Memory B cell (primary cell): ENCODE measurements around the gene RHOU.
"Not testable (repeated sequence)": the region's sequence is repeated elsewhere in the genome, so short reads cannot be mapped to it uniquely, and the experiment has no call there.

ENCODE experiments used
- ATAC-seq: fragments of 150-1000 bp; cut with Tn5 transposase; 2 replicates; pipeline ENCODE4 v1.10.0; 2021; ENCODE audit warnings: low read depth, mild to moderate bottlenecking, moderate library complexity
- DNase-seq, 2 donors: peaks; one replicate each; pipeline ENCODE4 v3.0.0; 2022; ENCODE audit warnings: low spot score in 2 of 2
- H3K27ac Mint-ChIP-seq: one replicate; pipeline ENCODE4 v1.8.0; 2022; ENCODE audit warnings: mild to moderate bottlenecking, moderate library complexity, mixed read lengths
- H3K27me3 Mint-ChIP-seq: one replicate; pipeline ENCODE4 v1.8.0; 2022; ENCODE audit warnings: mixed read lengths
- H3K36me3 Mint-ChIP-seq: one replicate; pipeline ENCODE4 v1.8.0; 2022; ENCODE audit warnings: mild to moderate bottlenecking, mixed read lengths
- H3K4me1 Mint-ChIP-seq: one replicate; pipeline ENCODE4 v1.8.0; 2022; ENCODE audit warnings: mixed read lengths
- H3K4me3 Mint-ChIP-seq: one replicate; pipeline ENCODE4 v1.8.0; 2022; ENCODE audit warnings: mild to moderate bottlenecking, moderate library complexity, mixed read lengths
- H3K9me3 Mint-ChIP-seq: one replicate; pipeline ENCODE4 v1.8.0; 2022; ENCODE audit warnings: mixed read lengths

RHOU gene

GRCh38 chr1:228734881-228735801 lies at the start of gene RHOU:
RHOU (plus strand) TSS chr1:228735479; CDS start chr1:228735743, 264 bp downstream.
- peak; percentile 43 for ATAC-seq
- H3K4me1 Mint-ChIP-seq = peaks cover 4% of the 10 kb centered on the region
- H3K27ac Mint-ChIP-seq = no peak within 1 kb of the TSS
- peaks cover 19% of the 10 kb centered on the region for H3K27me3 Mint-ChIP-seq
- DNase-seq = peak in 1 of 2 donors; percentile 15
- H3K36me3 Mint-ChIP-seq = no peaks in the 10 kb centered on the region
- no peaks in the 10 kb centered on the region for H3K9me3 Mint-ChIP-seq
- peak within 1 kb of the TSS; percentile 60 for H3K4me3 Mint-ChIP-seq

DNA sequence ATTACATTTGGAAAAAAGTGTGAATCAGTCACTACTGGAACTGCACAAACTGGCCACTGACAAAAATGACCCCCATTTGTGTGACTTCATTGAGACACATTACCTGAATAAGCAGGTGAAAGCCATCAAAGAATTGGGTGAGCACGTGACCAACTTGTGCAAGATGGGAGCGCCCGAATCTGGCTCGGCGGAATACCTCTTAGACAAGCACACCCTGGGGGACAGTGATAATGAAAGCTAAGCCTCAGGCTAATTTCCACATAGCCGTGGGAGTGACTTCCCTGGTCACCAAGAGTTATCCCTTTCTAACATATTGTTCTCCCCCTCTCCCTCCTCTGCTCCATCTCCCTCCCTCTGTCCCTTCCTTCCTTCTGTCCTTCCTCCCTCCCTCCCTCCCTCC lies 47.7 kb upstream of the RHOU start:
- Mint-ChIP-seq H3K9me3 (no peaks in the 10 kb centered on the region), H3K4me1 (no peaks in the 10 kb centered on the region), H3K27me3 (peaks cover 14% of the 10 kb centered on the region), H3K27ac (no peak overlapping the region), H3K36me3 (no peaks in the 10 kb centered on the region), H3K4me3 (no peak overlapping the region)
- DNase-seq (no peak), ATAC-seq (no peak)

- ATAC-seq (no peak), DNase-seq (no peak)
- Mint-ChIP-seq H3K27me3 (peaks cover 13% of the 10 kb centered on the region), H3K36me3 (no peaks in the 10 kb centered on the region), H3K27ac (no peak overlapping the region), H3K9me3 (no peaks in the 10 kb centered on the region), H3K4me3 (no peak overlapping the region), H3K4me1 (no peaks in the 10 kb centered on the region)
These were observed 46.0 kb upstream of the RHOU start for GRCh38 chr1:228689255-228689654.

- H3K36me3 Mint-ChIP-seq = no peaks in the 10 kb centered on the region
- no peaks in the 10 kb centered on the region for H3K9me3 Mint-ChIP-seq
- DNase-seq (no peak), ATAC-seq (no peak)
- no peak overlapping the region for H3K27ac Mint-ChIP-seq
- no peak overlapping the region for H3K4me3 Mint-ChIP-seq
- H3K4me1 Mint-ChIP-seq = no peaks in the 10 kb centered on the region
- H3K27me3 Mint-ChIP-seq = peaks cover 18% of the 10 kb centered on the region
These were observed 44.1 kb upstream of the RHOU start for GRCh38 chr1:228691211-228691610.

DNA sequence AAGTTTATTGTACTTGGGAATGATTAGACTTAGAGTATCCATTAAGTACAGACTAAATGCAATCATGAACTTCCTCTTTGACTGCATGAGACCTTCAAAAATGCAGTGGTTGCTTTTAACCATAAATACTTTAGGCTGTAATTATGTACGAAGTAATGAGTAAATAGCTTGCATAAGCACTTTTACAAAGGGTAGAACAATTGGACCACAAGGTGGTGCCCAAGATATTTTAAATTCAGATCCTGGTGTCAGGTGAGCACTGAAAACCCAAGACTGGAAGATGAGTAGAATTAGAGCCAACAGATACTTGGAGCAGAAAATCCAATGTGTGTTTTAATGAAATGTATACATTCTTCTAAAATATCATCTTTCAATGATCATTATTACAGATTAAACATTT lies 43.4 kb upstream of the RHOU start:
- no peak overlapping the region for H3K4me3 Mint-ChIP-seq

GRCh38 chr1:228694447-228694846 lies 40.8 kb upstream of the RHOU start:
- H3K4me3 Mint-ChIP-seq, H3K27ac Mint-ChIP-seq, H3K4me1 Mint-ChIP-seq, H3K9me3 Mint-ChIP-seq, H3K36me3 Mint-ChIP-seq, ATAC-seq, DNase-seq, H3K27me3 Mint-ChIP-seq: not testable (repeated sequence)

More for the DNA sequence above, 43.4 kb upstream of the RHOU start:
- Mint-ChIP-seq H3K9me3 (no peaks in the 10 kb centered on the region), H3K27me3 (peaks cover 18% of the 10 kb centered on the region), H3K36me3 (no peaks in the 10 kb centered on the region), H3K27ac (no peak overlapping the region), H3K4me1 (no peaks in the 10 kb centered on the region)
- DNase-seq (no peak), ATAC-seq (no peak)

DNA sequence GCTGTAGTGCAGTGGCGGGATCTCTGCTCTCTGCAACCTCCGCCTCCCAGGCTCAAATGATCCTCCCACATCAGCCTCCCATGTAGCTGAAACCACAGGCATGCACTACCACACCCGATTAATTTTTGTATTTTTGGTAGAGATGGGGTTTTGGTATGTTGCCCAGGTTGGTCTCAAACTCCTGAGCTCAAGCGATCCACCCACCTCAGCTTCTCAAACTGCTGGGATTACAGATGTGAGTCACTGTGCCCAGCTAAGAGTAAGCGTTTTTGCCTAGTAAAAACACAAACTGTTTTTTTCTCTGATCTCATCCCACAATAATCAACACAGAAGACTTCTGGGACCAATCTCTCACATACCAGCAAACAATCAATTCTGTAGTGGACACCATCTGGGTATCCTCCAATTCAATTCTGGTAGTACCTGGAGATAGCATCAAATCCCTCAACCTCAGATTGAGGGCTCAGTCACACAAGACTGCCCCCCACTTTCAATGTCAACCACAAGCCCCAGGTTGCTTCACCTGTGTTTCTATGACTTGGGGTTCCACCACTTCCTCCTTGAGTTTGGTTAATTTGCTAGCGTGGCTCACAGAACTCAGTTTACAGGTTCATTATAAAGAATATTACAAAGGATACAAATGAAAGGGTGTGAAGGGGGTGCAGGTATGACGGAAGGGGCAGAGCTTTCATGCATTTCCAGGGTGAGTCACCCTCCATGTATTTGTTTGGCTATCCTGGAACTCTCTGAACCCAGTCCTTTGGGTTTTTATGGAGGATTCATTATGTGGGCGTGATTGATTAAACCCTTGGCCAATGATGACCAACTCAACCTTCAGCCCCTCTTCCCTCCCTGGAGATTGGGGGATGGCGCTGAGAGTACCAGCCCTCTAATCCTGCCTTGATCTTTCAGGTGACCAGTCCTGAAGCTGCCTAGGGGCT lies 40.0 kb upstream of the RHOU start:
- DNase-seq (no peak), ATAC-seq (peak; percentile 35)
- peaks cover 10% of the 10 kb centered on the region for H3K27me3 Mint-ChIP-seq
- no peaks in the 10 kb centered on the region for H3K9me3 Mint-ChIP-seq
- no peak overlapping the region for H3K27ac Mint-ChIP-seq
- no peaks in the 10 kb centered on the region for H3K4me1 Mint-ChIP-seq
- H3K4me3 Mint-ChIP-seq = no peak overlapping the region
- peaks cover 2% of the 10 kb centered on the region for H3K36me3 Mint-ChIP-seq

- H3K36me3 Mint-ChIP-seq = peaks cover 2% of the 10 kb centered on the region
- H3K27me3 Mint-ChIP-seq = peaks cover 8% of the 10 kb centered on the region
- DNase-seq (no peak), ATAC-seq (no peak)
- H3K4me1 Mint-ChIP-seq = no peaks in the 10 kb centered on the region
- H3K27ac Mint-ChIP-seq = no peak overlapping the region
- H3K4me3 Mint-ChIP-seq = no peak overlapping the region
- peaks cover 3% of the 10 kb centered on the region for H3K9me3 Mint-ChIP-seq
These were observed 37.9 kb upstream of the RHOU start for GRCh38 chr1:228697207-228698016.

DNA sequence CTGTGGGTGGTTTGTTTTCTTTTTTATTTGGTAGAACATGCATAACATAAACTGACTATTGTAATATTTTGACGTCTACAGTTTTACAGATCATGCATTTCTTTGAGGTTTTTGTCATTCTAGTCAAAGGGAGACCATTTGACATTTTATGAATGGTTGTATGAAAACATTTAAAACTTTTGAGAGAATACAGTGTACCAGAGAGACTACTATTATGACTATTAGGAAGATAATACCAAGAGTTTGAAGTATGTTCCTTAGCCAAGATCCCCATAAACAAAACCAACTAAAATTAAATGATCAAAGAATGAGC lies 37.3 kb upstream of the RHOU start:
- ATAC-seq = no peak
- H3K27ac Mint-ChIP-seq = no peak overlapping the region
- H3K36me3 Mint-ChIP-seq = peaks cover 2% of the 10 kb centered on the region
- no peak overlapping the region for H3K4me3 Mint-ChIP-seq
- no peaks in the 10 kb centered on the region for H3K4me1 Mint-ChIP-seq
- peaks cover 8% of the 10 kb centered on the region for H3K27me3 Mint-ChIP-seq
- H3K9me3 Mint-ChIP-seq = peaks cover 5% of the 10 kb centered on the region
- no peak for DNase-seq

DNA sequence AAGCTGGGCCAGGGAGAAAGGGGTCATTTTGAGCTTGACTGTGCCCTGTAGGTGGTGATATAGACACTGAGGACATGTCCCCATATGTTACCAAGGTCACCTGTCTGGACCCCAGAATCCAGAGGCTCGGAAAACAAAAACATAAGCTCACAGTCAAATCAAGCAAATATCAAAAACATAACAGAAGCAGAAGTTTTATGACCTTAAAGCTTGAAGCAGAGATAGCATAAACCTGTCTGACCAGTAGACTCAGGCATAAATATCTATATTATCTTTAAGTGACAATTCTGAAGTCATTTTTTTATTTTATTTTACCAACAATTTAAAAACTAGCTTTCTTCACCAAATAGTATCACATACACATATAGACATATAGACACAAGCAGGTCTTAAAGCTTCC lies 32.8 kb upstream of the RHOU start:
- Mint-ChIP-seq H3K4me1 (no peaks in the 10 kb centered on the region), H3K27ac (no peak overlapping the region), H3K9me3 (peaks cover 5% of the 10 kb centered on the region), H3K4me3 (no peak overlapping the region), H3K27me3 (peaks cover 1% of the 10 kb centered on the region), H3K36me3 (peaks cover 2% of the 10 kb centered on the region)
- DNase-seq (no peak), ATAC-seq (no peak)

- Mint-ChIP-seq H3K27me3 (peaks cover 3% of the 10 kb centered on the region), H3K4me3 (no peak overlapping the region), H3K36me3 (no peaks in the 10 kb centered on the region), H3K9me3 (peaks cover 5% of the 10 kb centered on the region), H3K27ac (no peak overlapping the region), H3K4me1 (no peaks in the 10 kb centered on the region)
- ATAC-seq (no peak), DNase-seq (no peak)
These were observed 29.0 kb upstream of the RHOU start for GRCh38 chr1:228706305-228706704.

GRCh38 chr1:228717081-228717480 lies 18.2 kb upstream of the RHOU start:
- Mint-ChIP-seq H3K27me3 (peaks cover 11% of the 10 kb centered on the region), H3K27ac (no peak overlapping the region), H3K4me1 (no peaks in the 10 kb centered on the region), H3K4me3 (no peak overlapping the region), H3K9me3 (no peaks in the 10 kb centered on the region), H3K36me3 (no peaks in the 10 kb centered on the region)
- DNase-seq (no peak), ATAC-seq (no peak)

- ATAC-seq = no peak
- no peaks in the 10 kb centered on the region for H3K4me1 Mint-ChIP-seq
- no peak overlapping the region for H3K27ac Mint-ChIP-seq
- no peaks in the 10 kb centered on the region for H3K9me3 Mint-ChIP-seq
- peaks cover 20% of the 10 kb centered on the region for H3K27me3 Mint-ChIP-seq
- no peak for DNase-seq
- no peaks in the 10 kb centered on the region for H3K36me3 Mint-ChIP-seq
- H3K4me3 Mint-ChIP-seq = no peak overlapping the region
These were observed 13.9 kb upstream of the RHOU start for GRCh38 chr1:228721407-228721806.

- Mint-ChIP-seq H3K27ac (no peak overlapping the region), H3K36me3 (no peaks in the 10 kb centered on the region), H3K4me1 (no peaks in the 10 kb centered on the region), H3K9me3 (no peaks in the 10 kb centered on the region), H3K4me3 (no peak overlapping the region), H3K27me3 (peaks cover 21% of the 10 kb centered on the region)
- ATAC-seq = no peak
- DNase-seq = no peak
These were observed 12.0 kb upstream of the RHOU start for GRCh38 chr1:228723287-228723686.
